ENCODE results near the gene ZSWIM1. TPM values are rescaled to one million over a fixed set of nuclear protein-coding genes. Genes with fewer than 3 reads are reported as not detected.

ZSWIM1 gene
- total and polyA plus RNA-seq, 2 donors (not counting 1 experiment from before 2014, with no cell fraction given): 5.4 to 15.7 TPM

- WGBS (ENCODE audit: insufficient coverage): no CpG with 5 or more reads among the region's 2 CpGs
- DNase-seq: no peak
- no peaks in the 10 kb centered on the region for H3K79me2 ChIP-seq (ENCODE audit: control insufficient read depth, insufficient read depth, low read length)
- no peak overlapping the region for H3K9ac ChIP-seq (ENCODE audit: low read length)
- no peaks in the 10 kb centered on the region for H4K20me1 ChIP-seq (ENCODE audit: control insufficient read depth, insufficient read depth, low read length, poor library complexity, severe bottlenecking)
- H3K27me3 ChIP-seq (replicated peaks in 1 of 4; ENCODE audit: control extremely low read depth in 1 of 4, control insufficient read depth in 3 of 4, insufficient read depth in 4 of 4, low read length in 3 of 4): no peaks in the 10 kb centered on the region
- Mint-ChIP-seq H3K9me3 (ENCODE audit: insufficient read depth) (no peaks in the 10 kb centered on the region), H3K4me1 (peaks cover 13% of the 10 kb centered on the region), H3K27me3 (no peaks in the 10 kb centered on the region), H3K4me3 (no peak overlapping the region), H3K27ac (no peak overlapping the region)
- no peak for TF ChIP-seq EZH2 (IDR thresholded peaks at IDR 0.05; ENCODE audit: borderline replicate concordance, insufficient read depth, low read depth, low read length, poor library complexity, severe bottlenecking)
- no peak for TF ChIP-seq CTCF (IDR thresholded peaks at IDR 0.05)
- no peaks in the 10 kb centered on the region for H3K9me3 ChIP-seq (ENCODE audit: control extremely low read depth in 1 of 3, control insufficient read depth in 2 of 3, insufficient read depth in 1 of 3, low read length in 2 of 3)
- ChIA-PET POLR2A (no interaction called here), CTCF (interaction anchor here (0.7 kb wide), 1 partner anchor 98 kb away, joined by 3 read pairs; no protein-coding TSS in a partner anchor)
- H3K36me3 ChIP-seq (replicated peaks in 1 of 2; ENCODE audit: control extremely low read depth in 1 of 2, control insufficient read depth in 1 of 2, extremely low read depth in 1 of 2, insufficient read depth in 2 of 2, low read length in 1 of 2): peaks cover 0 to 26% of the 10 kb centered on the region in 2 experiments
- intact Hi-C loops (cut with micrococcal nuclease): no loop called here
- H3K27ac ChIP-seq (ENCODE audit: low read length in 2 of 2): no peak overlapping the region
- no peak overlapping the region for H3K4me2 ChIP-seq (replicated peaks; ENCODE audit: low read depth, low read length, poor library complexity, severe bottlenecking)
- H3K4me1 ChIP-seq (ENCODE audit: control insufficient read depth in 2 of 2, insufficient read depth in 2 of 2, low read length in 2 of 2): peaks cover 10 to 12% of the 10 kb centered on the region in 2 donors
- H3K4me3 ChIP-seq (ENCODE audit: control extremely low read depth in 1 of 5, extremely low read depth in 1 of 5, insufficient read depth in 1 of 5, low read depth in 2 of 5, low read length in 4 of 5): no peak overlapping the region
- no peak for ATAC-seq (ENCODE audit: low read depth)
- H2AFZ ChIP-seq (ENCODE audit: insufficient read depth, low read depth, low read length, poor library complexity, severe bottlenecking): no peak overlapping the region
Observed at GRCh38 chr20:45897289-45897688, 16.3 kb downstream of the ZSWIM1 start.

GRCh38 chr20:45897692-45898091 lies 16.7 kb downstream of the ZSWIM1 start:
- no peaks in the 10 kb centered on the region for H3K27me3 ChIP-seq (replicated peaks in 1 of 4; ENCODE audit: control extremely low read depth in 1 of 4, control insufficient read depth in 3 of 4, insufficient read depth in 4 of 4, low read length in 3 of 4)
- no peak overlapping the region for H3K4me2 ChIP-seq (replicated peaks; ENCODE audit: low read depth, low read length, poor library complexity, severe bottlenecking)
- 98% methylated on average over 7 of the region's 7 CpGs for WGBS (ENCODE audit: insufficient coverage)
- H3K4me3 ChIP-seq (ENCODE audit: control extremely low read depth in 1 of 5, extremely low read depth in 1 of 5, insufficient read depth in 1 of 5, low read depth in 2 of 5, low read length in 4 of 5): no peak overlapping the region
- Mint-ChIP-seq H3K9me3 (ENCODE audit: insufficient read depth) (no peaks in the 10 kb centered on the region), H3K4me3 (no peak overlapping the region), H3K27ac (no peak overlapping the region), H3K27me3 (no peaks in the 10 kb centered on the region), H3K4me1 (peaks cover 12% of the 10 kb centered on the region)
- no peak overlapping the region for H2AFZ ChIP-seq (ENCODE audit: insufficient read depth, low read depth, low read length, poor library complexity, severe bottlenecking)
- H3K9me3 ChIP-seq (ENCODE audit: control extremely low read depth in 1 of 3, control insufficient read depth in 2 of 3, insufficient read depth in 1 of 3, low read length in 2 of 3): no peaks in the 10 kb centered on the region
- POLR2A ChIA-PET: no interaction called here
- intact Hi-C loops (cut with micrococcal nuclease): no loop called here
- H3K79me2 ChIP-seq (ENCODE audit: control insufficient read depth, insufficient read depth, low read length): no peaks in the 10 kb centered on the region
- H3K27ac ChIP-seq (ENCODE audit: low read length in 2 of 2): no peak overlapping the region
- no peak for ATAC-seq (ENCODE audit: low read depth)
- DNase-seq: no peak
- no peak overlapping the region for H3K9ac ChIP-seq (ENCODE audit: low read length)
- peaks cover 0 to 26% of the 10 kb centered on the region in 2 experiments for H3K36me3 ChIP-seq (replicated peaks in 1 of 2; ENCODE audit: control extremely low read depth in 1 of 2, control insufficient read depth in 1 of 2, extremely low read depth in 1 of 2, insufficient read depth in 2 of 2, low read length in 1 of 2)
- TF ChIP-seq CTCF (IDR thresholded peaks at IDR 0.05): no peak
- no peak for TF ChIP-seq EZH2 (IDR thresholded peaks at IDR 0.05; ENCODE audit: borderline replicate concordance, insufficient read depth, low read depth, low read length, poor library complexity, severe bottlenecking)
- H4K20me1 ChIP-seq (ENCODE audit: control insufficient read depth, insufficient read depth, low read length, poor library complexity, severe bottlenecking): no peaks in the 10 kb centered on the region
- peaks cover 6 to 11% of the 10 kb centered on the region in 2 donors for H3K4me1 ChIP-seq (ENCODE audit: control insufficient read depth in 2 of 2, insufficient read depth in 2 of 2, low read length in 2 of 2)
- CTCF ChIA-PET: no interaction called here
